ENCODE data around the gene PSMD1.

GRCh38 chr2:231124838-231125568 is 68.3 kb downstream of the PSMD1 start, which contains the start of gene HTR2B:
- TF ChIP-seq POLR2A (IDR thresholded peaks at IDR 0.05; ENCODE audit: low read depth, low read length), result no peak
- TF ChIP-seq CTCF (IDR thresholded peaks at IDR 0.05; ENCODE audit: extremely low read depth in 1 of 2, insufficient read depth in 1 of 2, low read depth in 1 of 2, low read length in 2 of 2), result no peak
- TF ChIP-seq POLR2AphosphoS5 (IDR thresholded peaks at IDR 0.05; ENCODE audit: insufficient read depth, low read depth, low read length), result no peak
- TF ChIP-seq MYC (IDR thresholded peaks at IDR 0.05; ENCODE audit: low read depth, low read length), result no peak
- TF ChIP-seq EZH2 (IDR thresholded peaks at IDR 0.05; ENCODE audit: borderline replicate concordance, low read depth, low read length, severe bottlenecking), result no peak
- TF ChIP-seq MAX (IDR thresholded peaks at IDR 0.05; ENCODE audit: insufficient read depth, insufficient read length), result no peak
- TF ChIP-seq FOS (IDR thresholded peaks at IDR 0.05; ENCODE audit: borderline replicate concordance, insufficient read depth, low read length), result no peak
